ENCODE data around the gene ADAMTSL3.

- TF ChIP-seq MXI1 (IDR thresholded peaks at IDR 0.05; ENCODE audit: low read depth, low read length) = no peak
- TF ChIP-seq CTCF (IDR thresholded peaks at IDR 0.05) = no peak
- TF ChIP-seq POLR2AphosphoS5 (IDR thresholded peaks at IDR 0.05; ENCODE audit: low read depth, low read length) = no peak
- no peak for TF ChIP-seq NFIC (IDR thresholded peaks at IDR 0.05; ENCODE audit: borderline replicate concordance)
- no peak for TF ChIP-seq EZH2phosphoT487 (IDR thresholded peaks at IDR 0.05; ENCODE audit: borderline replicate concordance, low read depth)
- no peak for TF ChIP-seq TAF1 (IDR thresholded peaks at IDR 0.05; ENCODE audit: borderline replicate concordance, low read depth, low read length)
- no peak for TF ChIP-seq ZBTB33 (IDR thresholded peaks at IDR 0.05; ENCODE audit: borderline replicate concordance, low read depth)
- TF ChIP-seq ELF1 (IDR thresholded peaks at IDR 0.05) = no peak
- TF ChIP-seq RAD21 (IDR thresholded peaks at IDR 0.05; ENCODE audit: low read length) = no peak
- TF ChIP-seq JUND (IDR thresholded peaks at IDR 0.05) = no peak
- no peak for TF ChIP-seq SIN3A (IDR thresholded peaks at IDR 0.05; ENCODE audit: borderline replicate concordance, low read depth, low read length)
- TF ChIP-seq MAX (IDR thresholded peaks at IDR 0.05; ENCODE audit: low read depth) = no peak
Measured at GRCh38 chr15:83721031-83721430, 67.1 kb downstream of the ADAMTSL3 start.

Measured in SK-N-SH (cell line).